H4 (cell line): ENCODE results near the gene AP5S1. TPM values are rescaled to one million over a fixed set of nuclear protein-coding genes. Genes with fewer than 3 reads are reported as not detected.

Source experiments
- DNase-seq: peaks from one replicate; pipeline ENCODE4 v3.0.0-alpha.2; 2015; ENCODE audit warnings: low spot score
- total RNA-seq: library from RNA; depleted of rRNA; stranded (reverse); fragments of >200 nt; shearing (Covaris generic); gene quantifications from 2 replicates; pipeline ENCODE4 v1.2.3, GENCODE V29; 2014; rRNA removed

The AP5S1 gene
- total RNA-seq, 1 experiment from 2014 or later = 16.7 TPM

- no peak for DNase-seq
Measured at GRCh38 chr20:3874194-3874844, 54.0 kb downstream of the AP5S1 start.

DNA sequence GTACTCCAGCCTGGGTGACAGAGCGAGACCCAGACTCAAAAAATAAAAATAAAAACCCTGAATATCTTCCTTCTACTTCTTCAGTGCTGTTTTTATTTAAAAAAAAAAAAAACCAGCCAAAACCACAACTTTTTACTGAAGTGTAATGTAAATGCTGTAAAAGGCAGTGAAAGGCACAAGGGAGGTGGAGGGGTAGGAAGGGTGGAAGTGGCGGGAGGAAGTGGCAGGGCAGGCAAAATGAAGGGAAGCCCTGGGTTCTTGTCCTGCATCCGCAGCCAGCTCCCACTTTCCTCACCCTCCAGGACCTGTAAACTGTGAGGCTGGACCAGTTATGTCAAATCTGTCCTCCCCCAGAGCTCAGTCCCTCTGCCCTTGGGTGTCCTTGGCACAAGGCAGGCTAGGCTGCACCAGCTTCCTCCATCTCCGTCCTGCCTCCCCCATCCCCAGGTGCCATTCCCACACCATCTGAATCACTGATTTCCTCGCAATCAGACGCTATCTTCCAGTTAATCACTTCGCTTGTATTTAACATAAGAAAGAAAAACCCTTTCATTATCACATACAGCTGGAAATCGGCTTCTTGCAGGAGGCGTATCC is 55.1 kb downstream of the AP5S1 start:
- no peak for DNase-seq

- DNase-seq = no peak
Measured at GRCh38 chr20:3876000-3876399, 55.7 kb downstream of the AP5S1 start.

DNA sequence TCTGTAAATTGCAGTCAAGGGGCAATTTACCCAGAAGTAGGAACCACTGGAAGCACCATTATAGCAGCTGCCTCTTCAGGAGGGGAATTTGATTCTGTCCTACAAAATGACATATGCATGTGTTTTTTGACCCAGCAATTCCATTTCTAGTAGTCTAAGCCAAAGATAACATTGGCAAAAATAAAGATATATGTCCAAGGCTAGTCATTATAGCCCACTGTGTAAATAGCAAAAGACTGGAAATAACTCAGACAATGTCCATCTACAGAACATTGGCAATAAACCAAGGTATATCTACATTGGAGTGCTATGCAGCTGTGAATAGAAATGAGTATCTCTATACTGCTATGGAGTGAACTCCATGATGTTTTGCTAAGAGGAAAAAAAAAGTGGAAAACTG is 56.3 kb downstream of the AP5S1 start:
- DNase-seq = no peak

Other genes starting within 250 kb of the AP5S1 start
- gene GFRA4, start 157.1 kb upstream of the AP5S1 start, total RNA-seq = not detected in 2 replicates
- gene ADAM33, start 138.5 kb upstream of the AP5S1 start, total RNA-seq = not detected in 2 replicates
- 0.02 TPM in 1 of 2 replicates, not detected in the other for gene SIGLEC1, start 107.9 kb upstream of the AP5S1 start, total RNA-seq
- 0.12 TPM in 1 of 2 replicates, not detected in the other for gene HSPA12B, start 87.9 kb upstream of the AP5S1 start, total RNA-seq
- gene ADISSP, start 52.8 kb upstream of the AP5S1 start, total RNA-seq = 38.3 and 38.9 TPM in 2 replicates
- gene SPEF1, start 39.1 kb upstream of the AP5S1 start, total RNA-seq = 0.21 TPM in 1 of 2 replicates, not detected in the other
- 24.3 and 45.5 TPM in 2 replicates for gene CENPB, start 33.8 kb upstream of the AP5S1 start, total RNA-seq
- 35.7 and 39.6 TPM in 2 replicates for gene CDC25B, start 24.2 kb upstream of the AP5S1 start, total RNA-seq
- gene MAVS, start 26.3 kb downstream of the AP5S1 start, total RNA-seq = 9.6 and 10.0 TPM in 2 replicates
- 37.4 and 40.8 TPM in 2 replicates for gene PANK2, start 68.8 kb downstream of the AP5S1 start, total RNA-seq
- gene RNF24, start 195.0 kb downstream of the AP5S1 start, total RNA-seq = 11.6 and 15.7 TPM in 2 replicates